Stomach (tissue), 9 donors: ENCODE results near the gene NOP10. TPM values are rescaled to one million over a fixed set of nuclear protein-coding genes. Genes with fewer than 3 reads are reported as not detected.

Source experiments
- DNase-seq, 2 donors: peaks; one replicate each; pipeline versions ENCODE4 v3.0.0 to v3.0.0-alpha.2; 2013 to 2019
- H3K27ac ChIP-seq, 5 donors: fragments of 200-600 bp in 4 of 5; sonication (generic) in 4 of 5; one replicate each; pipeline ENCODE4 v1.5.1; 2013 to 2019; ENCODE audit warnings: mild to moderate bottlenecking in 1 of 5, moderate library complexity in 1 of 5
- H3K27me3 ChIP-seq, 3 donors: fragments of 200-600 bp; sonication (generic); one replicate each; pipeline ENCODE4 v1.5.1; 2017 to 2019; ENCODE audit warnings: mixed run types in 1 of 3
- H3K36me3 ChIP-seq, 4 donors: fragments of 200-600 bp; sonication (generic); 1 replicate in 3 of 4; 2 replicates in 1 of 4; pipeline ENCODE4 v1.5.1; 2016 to 2019
- H3K4me1 ChIP-seq, 4 donors: fragments of 200-600 bp; sonication (generic); one replicate each; pipeline ENCODE4 v1.5.1; 2016 to 2019
- H3K4me3 ChIP-seq, 4 donors: fragments of 200-600 bp; sonication (generic) in 3 of 4; one replicate each; pipeline ENCODE4 v1.5.1; 2016 to 2019; ENCODE audit warnings: mild to moderate bottlenecking in 1 of 4
- H3K9me3 ChIP-seq, 4 donors: fragments of 200-600 bp; sonication (generic); one replicate each; pipeline ENCODE4 v1.5.1; 2016 to 2019
- CTCF ChIP-seq, 7 experiments: fragments of 450-650 bp in 4 of 7; fragments of 200-600 bp in 3 of 7; sonication (generic) in 3 of 7; IDR thresholded peaks; one replicate each; pipeline ENCODE4 v1.5.1; 2016 to 2019; ENCODE audit warnings: antibody characterized with exemption in 7 of 7, control low read depth in 2 of 7, mild to moderate bottlenecking in 1 of 7
- EP300 ChIP-seq: sonication (generic); formaldehyde crosslinking; IDR thresholded peaks from one replicate; pipeline ENCODE4 v1.6.1; 2017; ENCODE audit warnings: antibody characterized with exemption
- POLR2A ChIP-seq, 4 donors: fragments of 450-650 bp; IDR thresholded peaks; one replicate each; pipeline ENCODE4 v1.6.1; 2016; ENCODE audit warnings: antibody characterized with exemption in 4 of 4, control low read depth in 2 of 4, mild to moderate bottlenecking in 1 of 4, moderate library complexity in 1 of 4
- POLR2AphosphoS5 ChIP-seq, 3 donors: sonication (generic); formaldehyde crosslinking; IDR thresholded peaks; one replicate each; pipeline ENCODE4 v1.6.1; 2016; ENCODE audit warnings: antibody characterized with exemption in 3 of 3
- WGBS, 5 donors: extraction: QIAGEN DNeasy Blood & Tissue Kit in 3 of 5; methylation state at CpG; one replicate each; pipeline versions ENCODE4 v1.1.5 to v1.1.7; 2013 to 2018; 5-methylcytosine and 5-hydroxymethylcytosine counted together
- intact Hi-C: fragments of 100-400 bp; cut with DNase I; formaldehyde crosslinking; loops from one replicate; pipeline ENCODE4 v1.15.1; 2023; ENCODE audit warnings: low total_unique reads
- polyA plus RNA-seq, 3 donors: library from polyadenylated mRNA; stranded (reverse); fragments of 200-250 nt; gene quantifications; one replicate each; pipeline ENCODE4 v1.2.3, GENCODE V29; 2013
- total RNA-seq, 5 donors: library from RNA; depleted of rRNA; stranded (reverse); fragments of >200 nt; gene quantifications; one replicate each; pipeline versions ENCODE4 v1.1.0 to v1.2.3, GENCODE V29; 2014 to 2016
- donor health status: healthy with polysubstance abuse.
- donor health status: Bipolar disorder and iron deficiency.
- donor health status: healthy.

NOP10 gene
- total and polyA plus RNA-seq, 8 donors, result 2.9 to 388 (median 196) TPM

- peaks cover 0 to 21% (median 19%) of the 10 kb centered on the region in 4 donors for H3K36me3 ChIP-seq
- no peak for DNase-seq
- 75 to 79% (median 77%) methylated on average over 16 of the region's 16 CpGs for WGBS, 5 donors
- TF ChIP-seq EP300 (no peak), POLR2A (IDR thresholded peaks at IDR 0.05) (no peak), POLR2AphosphoS5 (IDR thresholded peaks at IDR 0.05) (no peak), CTCF (IDR thresholded peaks at IDR 0.05) (no peak)
- intact Hi-C loops, result no loop called here
- no peaks in the 10 kb centered on the region for H3K9me3 ChIP-seq
- H3K27me3 ChIP-seq, result no peaks in the 10 kb centered on the region
- peak overlapping the region in 4 of 5 donors; percentile 90 to 96 (median 94) for H3K27ac ChIP-seq
- H3K4me1 ChIP-seq, result peaks cover 29 to 74% (median 52%) of the 10 kb centered on the region in 4 donors
- H3K4me3 ChIP-seq, result peak overlapping the region; percentile 82 to 94 (median 89)
Measured at GRCh38 chr15:34338347-34338746, 4.6 kb downstream of the NOP10 start.

DNA sequence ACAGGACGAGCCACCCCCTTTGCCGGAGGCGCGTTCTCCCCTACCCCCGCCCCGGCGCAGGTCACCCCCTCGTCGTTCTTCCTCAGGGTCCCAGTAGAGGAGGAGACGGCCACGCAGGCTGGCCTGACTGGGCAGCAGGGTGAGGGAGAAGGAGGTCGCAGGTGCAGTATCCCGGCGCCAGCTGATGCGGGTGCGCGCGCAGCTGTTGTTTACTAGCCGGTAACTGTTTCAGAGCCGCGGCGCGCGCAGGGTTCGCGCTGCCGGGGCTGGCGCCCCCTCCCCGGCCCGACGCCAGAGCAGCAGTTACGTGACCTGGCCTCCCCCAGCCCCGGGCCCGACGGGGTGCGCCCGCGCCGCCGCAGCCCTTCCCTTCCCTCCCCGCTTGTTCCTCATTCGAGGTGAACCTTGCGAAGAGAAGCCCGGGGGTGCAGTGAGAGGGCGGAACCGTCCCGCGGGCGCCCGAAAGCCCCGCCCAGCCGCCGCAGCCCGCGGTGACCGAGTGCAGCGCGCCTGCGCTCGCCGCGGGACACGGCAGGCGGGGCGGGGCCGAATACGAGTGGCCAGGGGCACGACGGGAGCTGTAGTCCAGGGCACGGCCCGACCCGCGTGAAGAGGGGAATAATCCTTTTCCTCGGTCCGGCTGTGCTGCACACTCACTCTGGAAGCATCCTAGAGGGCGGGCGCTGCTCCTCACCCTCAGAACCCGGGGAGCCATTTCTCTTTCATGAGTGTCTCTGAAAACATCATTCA is 5.2 kb downstream of the NOP10 start, which contains the start of gene SLC12A6:
Gene SLC12A6 (minus strand): TSS at position 225 of the 750 bp plus-strand sequence. CDS start 1,101 bp downstream, outside the sequence.
- Histone ChIP-seq H3K4me1 (peaks cover 29 to 78% (median 52%) of the 10 kb centered on the region in 4 donors), H3K9me3 (no peaks in the 10 kb centered on the region), H3K27ac (peak within 1 kb of the TSS; percentile 90 to 96 (median 95)), H3K27me3 (no peaks in the 10 kb centered on the region), H3K36me3 (peaks cover 0 to 21% (median 19%) of the 10 kb centered on the region in 4 donors), H3K4me3 (peak within 1 kb of the TSS; percentile 82 to 94 (median 89))
- intact Hi-C loops, result no loop called here
- peak; percentile 93 to 97 for DNase-seq
- WGBS, 5 donors, result 0 to 1% (median 1%) methylated on average over 66 to 78 of the region's 78 CpGs
- TF ChIP-seq POLR2AphosphoS5 (IDR thresholded peaks at IDR 0.05), result peak in 2 of 3 donors; percentile 80 to 88
- TF ChIP-seq EP300, result no peak

DNA sequence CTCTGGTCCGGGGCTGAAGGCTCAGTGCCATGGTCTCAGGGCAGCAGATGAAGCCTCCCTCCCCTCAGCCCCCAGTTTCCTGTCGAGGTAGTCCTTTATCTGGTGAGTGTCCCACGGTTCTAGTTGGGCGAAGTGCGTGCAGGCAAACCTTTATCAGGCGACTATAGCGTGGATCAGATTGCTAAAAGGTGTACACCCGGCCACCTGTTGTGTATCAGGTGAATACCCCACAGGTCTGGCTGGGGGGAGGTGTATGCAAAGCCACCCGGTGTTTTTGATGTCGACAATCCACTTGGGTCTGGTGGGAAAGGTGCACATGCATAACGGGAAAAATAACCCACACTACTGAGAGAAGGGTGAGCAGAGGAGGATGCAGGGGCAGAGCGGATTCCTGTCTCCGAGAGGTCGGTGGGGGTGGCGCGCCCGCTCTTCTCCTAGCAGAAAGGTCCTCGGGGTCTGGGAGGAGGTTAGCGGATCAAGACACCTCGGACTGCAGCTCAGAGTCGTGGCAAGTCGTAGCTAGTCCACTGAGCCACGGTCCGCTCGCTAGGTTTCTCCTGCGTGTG is 5.9 kb downstream of the NOP10 start:
- Histone ChIP-seq H3K27ac (peak overlapping the region; percentile 90 to 96 (median 95)), H3K9me3 (no peaks in the 10 kb centered on the region), H3K27me3 (no peaks in the 10 kb centered on the region), H3K36me3 (peaks cover 0 to 23% (median 21%) of the 10 kb centered on the region in 4 donors), H3K4me1 (peaks cover 27 to 76% (median 49%) of the 10 kb centered on the region in 4 donors), H3K4me3 (peak overlapping the region; percentile 82 to 94 (median 89))
- intact Hi-C loops, result no loop called here
- TF ChIP-seq EP300 (no peak), POLR2A (IDR thresholded peaks at IDR 0.05) (no peak), POLR2AphosphoS5 (IDR thresholded peaks at IDR 0.05) (no peak), CTCF (IDR thresholded peaks at IDR 0.05) (no peak)
- DNase-seq, result peak in 1 of 2 donors; percentile 44
- 1 to 3% (median 2%) methylated on average over 26 of the region's 26 CpGs for WGBS, 5 donors

- WGBS, 5 donors, result 77 to 85% (median 83%) methylated on average over 16 of the region's 16 CpGs
- peaks cover 20 to 69% (median 43%) of the 10 kb centered on the region in 4 donors for H3K4me1 ChIP-seq
- H3K9me3 ChIP-seq, result no peaks in the 10 kb centered on the region
- H3K36me3 ChIP-seq, result peaks cover 0 to 21% (median 17%) of the 10 kb centered on the region in 4 donors
- peak overlapping the region; percentile 90 to 96 (median 95) for H3K27ac ChIP-seq
- H3K27me3 ChIP-seq, result no peaks in the 10 kb centered on the region
- intact Hi-C loops, result no loop called here
- TF ChIP-seq EP300 (no peak), POLR2AphosphoS5 (IDR thresholded peaks at IDR 0.05) (no peak), CTCF (IDR thresholded peaks at IDR 0.05) (no peak), POLR2A (IDR thresholded peaks at IDR 0.05) (no peak)
- DNase-seq, result no peak
- peak overlapping the region; percentile 82 to 94 (median 89) for H3K4me3 ChIP-seq
Measured at GRCh38 chr15:34336231-34336990, 6.5 kb downstream of the NOP10 start.
